OCI-LY7 (cell line): ENCODE data around the gene ATP1B3. TPM values are rescaled to one million over a fixed set of nuclear protein-coding genes. Genes with fewer than 3 reads are reported as not detected.

Source experiments
- BruUV-seq: library from RNA; stranded (reverse); fragments of 400-500 nt; replicated peaks from 2 replicates; lab custom pipeline; 2021; lab: Mats Ljungman, UMichigan
- CTCF ChIA-PET: fragments of 300-600 bp; sonication (Branson Sonifier 250); formaldehyde crosslinking; loops from one replicate; lab custom pipeline; 2022; ENCODE audit warnings: antibody characterized with exemption; ENCODE audit not compliant: unreplicated experiment; lab: Charles Lee
- POLR2A ChIA-PET: fragments of 300-600 bp; sonication (Branson Sonifier 250); formaldehyde crosslinking; loops from one replicate; lab custom pipeline; 2022; ENCODE audit warnings: antibody characterized with exemption; lab: Charles Lee
- DNase-seq: peaks from one replicate; pipeline ENCODE4 v3.0.0-alpha.2; 2015; ENCODE audit warnings: low spot score
- H2AFZ ChIP-seq: fragments of 200-600 bp; sonication (generic), shearing (Covaris generic); 2 replicates; pipeline ENCODE4 v1.6.1; 2014; ENCODE audit warnings: mild to moderate bottlenecking, antibody characterized with exemption, low read length, moderate library complexity
- H3K27ac ChIP-seq: fragments of 200-600 bp; sonication (generic); 2 replicates; pipeline ENCODE4 v1.5.1; 2014; ENCODE audit warnings: mixed run types, low read depth, mild to moderate bottlenecking, moderate library complexity, low read length, inconsistent platforms; ENCODE audit not compliant: poor library complexity, severe bottlenecking
- H3K36me3 ChIP-seq: fragments of 200-600 bp; sonication (generic); 2 replicates; pipeline ENCODE4 v1.6.1; 2014; ENCODE audit warnings: mild to moderate bottlenecking, antibody characterized with exemption, low read length, moderate library complexity, mixed read lengths; ENCODE audit not compliant: insufficient read depth
- H3K4me1 ChIP-seq: fragments of 200-600 bp; sonication (generic); 2 replicates; pipeline ENCODE4 v1.5.1; 2014; ENCODE audit warnings: mild to moderate bottlenecking, low read length; ENCODE audit not compliant: insufficient read depth, poor library complexity, severe bottlenecking
- H3K4me2 ChIP-seq: fragments of 200-600 bp; sonication (generic); 2 replicates; pipeline ENCODE4 v1.6.1; 2014; ENCODE audit warnings: mild to moderate bottlenecking, low read length
- H3K4me3 ChIP-seq: fragments of 200-600 bp; sonication (generic); 2 replicates; pipeline ENCODE4 v1.5.1; 2014; ENCODE audit warnings: mild to moderate bottlenecking, low read depth, low read length; ENCODE audit not compliant: poor library complexity, severe bottlenecking
- H3K79me2 ChIP-seq: fragments of 200-600 bp; sonication (generic); 2 replicates; pipeline ENCODE4 v1.6.1; 2016; ENCODE audit warnings: low read depth, mild to moderate bottlenecking, low read length, moderate library complexity, mixed read lengths; ENCODE audit not compliant: insufficient read depth
- H3K9me2 ChIP-seq: fragments of 200-600 bp; sonication (generic); 2 replicates; pipeline ENCODE4 v1.6.1; 2016; ENCODE audit warnings: mild to moderate bottlenecking, low read length, mixed read lengths; ENCODE audit not compliant: insufficient read depth
- H3K9me3 ChIP-seq: fragments of 200-600 bp; sonication (generic); 2 replicates; pipeline ENCODE4 v1.6.1; 2014; ENCODE audit warnings: mild to moderate bottlenecking, mixed run types, low read length, mixed read lengths
- H4K20me1 ChIP-seq: fragments of 200-600 bp; sonication (generic); 2 replicates; pipeline ENCODE4 v1.6.1; 2014; ENCODE audit warnings: mild to moderate bottlenecking, antibody characterized with exemption, low read length, moderate library complexity, mixed read lengths; ENCODE audit not compliant: insufficient read depth
- CTCF ChIP-seq: fragments of 200-600 bp; sonication (generic); conservative IDR thresholded peaks from 2 replicates; pipeline ENCODE4 v1.5.1; 2014; ENCODE audit warnings: mild to moderate bottlenecking, antibody characterized with exemption, low read length, moderate library complexity, mixed read lengths
- EZH2phosphoT487 ChIP-seq: fragments of 200-600 bp; sonication (generic); IDR thresholded peaks from 2 replicates; pipeline ENCODE4 v1.6.1; 2018; ENCODE audit warnings: low read depth, borderline replicate concordance, mild to moderate bottlenecking, mixed run types, antibody characterized with exemption, low read length, moderate library complexity, mixed read lengths
- intact Hi-C: fragments of 100-400 bp; cut with micrococcal nuclease; formaldehyde crosslinking; loops from one replicate; pipeline ENCODE4 v1.10.0; 2022; ENCODE audit not compliant: unreplicated experiment
- total RNA-seq, 2 experiments: library from RNA; depleted of rRNA in 1 of 2; stranded (reverse); fragments of >200 nt in 1 of 2; shearing (Covaris generic) in 1 of 2; gene quantifications; 2 replicates each; pipeline ENCODE4 v1.2.3, GENCODE V29; 2014 to 2022

The ATP1B3 gene
- total RNA-seq, 2 experiments from 2014 or later, result 53.8 to 133 TPM

GRCh38 chr3:141913150-141913811 is 36.8 kb downstream of the ATP1B3 start:
- peaks cover 6% of the 10 kb centered on the region; the same call in 1 of the 2 replicates for H3K9me3 ChIP-seq
- no peak for TF ChIP-seq EZH2phosphoT487
- TF ChIP-seq CTCF, result peak; percentile 87
- 0 out of 2 replicates have a peak, but pooled peaks cover 4% of the 10 kb centered on the region for H4K20me1 ChIP-seq
- H3K36me3 ChIP-seq, result peaks cover 96% of the 10 kb centered on the region
- POLR2A ChIA-PET, result interaction anchor here (0.5 to 1.9 kb wide), 9 partner anchors 9 to 587 kb away, joined by 3 to 5 read pairs (median 4); no protein-coding TSS in a partner anchor
- no peaks in the 10 kb centered on the region for H3K9me2 ChIP-seq
- BruUV-seq, result no TSS peak
- intact Hi-C loops, result loop anchor here (1.0 to 10.0 kb wide), 4 partner anchors 36 to 448 kb away; partner anchors contain the start of genes ATP1B3 and RNF7
- peak; percentile 72 for DNase-seq
- no peak overlapping the region for H3K4me3 ChIP-seq
- CTCF ChIA-PET, result interaction anchor here (0.6 to 1.4 kb wide), 4 partner anchors 13 to 233 kb away, joined by 3 to 8 read pairs (median 4); no protein-coding TSS in a partner anchor
- H3K27ac ChIP-seq, result no peak overlapping the region
- H3K4me2 ChIP-seq, result no peak overlapping the region
- H2AFZ ChIP-seq, result no peak overlapping the region
- no peaks in the 10 kb centered on the region for H3K4me1 ChIP-seq
- H3K79me2 ChIP-seq, result peaks cover 3% of the 10 kb centered on the region

GRCh38 chr3:141914311-141914710 is 37.9 kb downstream of the ATP1B3 start:
- H3K79me2 ChIP-seq, result peaks cover 7% of the 10 kb centered on the region
- H4K20me1 ChIP-seq, result 0 out of 2 replicates have a peak, but pooled peaks cover 4% of the 10 kb centered on the region
- peaks cover 96% of the 10 kb centered on the region for H3K36me3 ChIP-seq
- intact Hi-C loops, result loop anchor here (10.0 kb wide), 2 partner anchors 340 to 450 kb away; no protein-coding TSS in a partner anchor
- no TSS peak for BruUV-seq
- H3K4me3 ChIP-seq, result no peak overlapping the region
- TF ChIP-seq CTCF, result no peak
- TF ChIP-seq EZH2phosphoT487, result no peak
- H2AFZ ChIP-seq, result no peak overlapping the region
- H3K9me2 ChIP-seq, result no peaks in the 10 kb centered on the region
- ChIA-PET POLR2A (interaction anchor here (0.6 to 1.7 kb wide), 4 partner anchors 9 to 103 kb away, joined by 3 to 4 read pairs (median 4); no protein-coding TSS in a partner anchor), CTCF (interaction anchor here (1.4 kb wide), 1 partner anchor 39 kb away, joined by 8 read pairs; no protein-coding TSS in a partner anchor)
- H3K4me1 ChIP-seq, result no peaks in the 10 kb centered on the region
- peaks cover 6% of the 10 kb centered on the region; the same call in 1 of the 2 replicates for H3K9me3 ChIP-seq
- H3K4me2 ChIP-seq, result no peak overlapping the region
- H3K27ac ChIP-seq, result no peak overlapping the region
- DNase-seq, result no peak
